GM20431 (cell line): Measurements from ENCODE around the gene SLC45A2.
"Not testable (repeated sequence)": the region's sequence is repeated elsewhere in the genome, so short reads cannot be mapped to it uniquely, and the experiment has no call there.

Experiments
- in situ Hi-C: fragments of 300-500 bp; cut with MseI, MboI; formaldehyde crosslinking; loops from one replicate; pipeline ENCODE4 v1.15.0; 2020; ENCODE audit warnings: low sequenced_read_pairs; ENCODE audit not compliant: unreplicated experiment

SLC45A2 gene

GRCh38 chr5:33975852-33976251 lies 8.6 kb downstream of the SLC45A2 start:
- in situ Hi-C loops, result no loop called here

GRCh38 chr5:33973271-33973670 lies 11.2 kb downstream of the SLC45A2 start:
- in situ Hi-C loops, result no loop called here

GRCh38 chr5:33969572-33970452 lies 14.7 kb downstream of the SLC45A2 start:
- in situ Hi-C loops, result no loop called here

- in situ Hi-C loops, result no loop called here
Observed at GRCh38 chr5:33968211-33969005, 16.1 kb downstream of the SLC45A2 start.

- in situ Hi-C loops, result no loop called here
Observed at GRCh38 chr5:33966805-33967204, 17.7 kb downstream of the SLC45A2 start.

GRCh38 chr5:33964132-33964700 lies 20.3 kb downstream of the SLC45A2 start:
- in situ Hi-C loops, result no loop called here

GRCh38 chr5:33958176-33958575 lies 26.3 kb downstream of the SLC45A2 start:
- in situ Hi-C loops, result no loop called here

- in situ Hi-C loops, result no loop called here
Observed at GRCh38 chr5:33957577-33958150, 26.8 kb downstream of the SLC45A2 start.

- in situ Hi-C loops, result not testable (repeated sequence)
Observed at GRCh38 chr5:33952175-33952574, 32.3 kb downstream of the SLC45A2 start.

- in situ Hi-C loops, result loop anchor here (25.0 kb wide), 2 partner anchors 357 to 507 kb away; partner anchors contain the start of gene TARS1
Observed at GRCh38 chr5:33944543-33945132, 39.9 kb downstream of the SLC45A2 start.

- in situ Hi-C loops, result loop anchor here (25.0 kb wide), 2 partner anchors 354 to 504 kb away; partner anchors contain the start of gene TARS1
Observed at GRCh38 chr5:33941090-33941489, 43.4 kb downstream of the SLC45A2 start.

- in situ Hi-C loops, result loop anchor here (25.0 kb wide), 2 partner anchors 352 to 502 kb away; partner anchors contain the start of gene TARS1
Observed at GRCh38 chr5:33939556-33940262, 44.8 kb downstream of the SLC45A2 start.

GRCh38 chr5:33938881-33939280 lies 45.6 kb downstream of the SLC45A2 start:
- in situ Hi-C loops, result loop anchor here (25.0 kb wide), 2 partner anchors 352 to 502 kb away; partner anchors contain the start of gene TARS1

- in situ Hi-C loops, result loop anchor here (25.0 kb wide), 2 partner anchors 351 to 501 kb away; partner anchors contain the start of gene TARS1
Observed at GRCh38 chr5:33938507-33938796, 46.0 kb downstream of the SLC45A2 start.

GRCh38 chr5:33937707-33938506 lies 46.6 kb downstream of the SLC45A2 start:
- in situ Hi-C loops, result loop anchor here (25.0 kb wide), 2 partner anchors 351 to 501 kb away; partner anchors contain the start of gene TARS1

- in situ Hi-C loops, result loop anchor here (25.0 kb wide), 2 partner anchors 350 to 500 kb away; partner anchors contain the start of gene TARS1
Observed at GRCh38 chr5:33937017-33937706, 47.3 kb downstream of the SLC45A2 start.

- in situ Hi-C loops, result loop anchor here (25.0 kb wide), 2 partner anchors 349 to 499 kb away; partner anchors contain the start of gene TARS1
Observed at GRCh38 chr5:33936381-33937016, 48.0 kb downstream of the SLC45A2 start, which contains the start of gene RXFP3. TSS of gene RXFP3 (plus strand) at chr5:33936386. CDS start at chr5:33936741, 355 bp downstream.
